Right cardiac atrium (tissue), 5 donors: ENCODE data around the gene SMIM14. TPM values are rescaled to one million over a fixed set of nuclear protein-coding genes. Genes with fewer than 3 reads are reported as not detected.
A peak's percentile ranks its signal among the peaks of the same experiment; 100 is the strongest.
"Not testable (repeated sequence)": the region's sequence is repeated elsewhere in the genome, so short reads cannot be mapped to it uniquely, and the experiment has no call there.

Source experiments
- ATAC-seq, 2 donors: fragments of 200-7000 bp; cut with Tn5 transposase; one replicate each; pipeline versions ENCODE4 v1.8.0 to v1.9.1; 2020; ENCODE audit warnings: moderate library complexity in 2 of 2, mild to moderate bottlenecking in 1 of 2
- DNase-seq, 3 donors: peaks; one replicate each; pipeline ENCODE4 v3.0.0-alpha.2; 2020
- H3K27ac ChIP-seq: one replicate; pipeline ENCODE4 v1.5.1; 2013; ENCODE audit warnings: mild to moderate bottlenecking, low read length, control low read depth, moderate library complexity
- H3K27me3 ChIP-seq: one replicate; pipeline ENCODE4 v1.6.1; 2013; ENCODE audit not compliant: control insufficient read depth, insufficient read depth
- H3K4me1 ChIP-seq: one replicate; pipeline ENCODE4 v1.6.1; 2013; ENCODE audit warnings: low read length; ENCODE audit not compliant: control insufficient read depth, insufficient read depth
- H3K4me3 ChIP-seq: one replicate; pipeline ENCODE4 v1.5.1; 2013; ENCODE audit warnings: low read length, control low read depth
- H3K9me3 ChIP-seq: one replicate; pipeline ENCODE4 v1.6.1; 2013; ENCODE audit warnings: low read length; ENCODE audit not compliant: control insufficient read depth
- WGBS: extraction: QIAGEN DNeasy Blood & Tissue Kit; methylation state at CpG from one replicate; pipeline ENCODE4 v1.1.7; 2013; 5-methylcytosine and 5-hydroxymethylcytosine counted together
- intact Hi-C, 4 donors: fragments of 100-400 bp; cut with DNase I; formaldehyde crosslinking; loops; one replicate each; pipeline versions ENCODE4 v1.11.0 to v1.14.0; 2022 to 2023
- polyA plus RNA-seq: library from polyadenylated mRNA; stranded (reverse); fragments of 200-250 nt; gene quantifications from one replicate; pipeline ENCODE4 v1.2.3, GENCODE V29; 2013
- total RNA-seq, 4 donors: library from RNA; stranded (reverse); fragmentation: NEBNext Ultra II Directional; extraction: Animal tissue kit (Norgen Biotek cat#: 25700); gene quantifications; one replicate each; pipeline ENCODE4 v1.2.1, GENCODE V29; 2021
- donor health status: healthy with polysubstance abuse.
- donor health status: DM: no; HTN: yes; CAD: no.
- donor health status: DM: no; HTN: no; CAD: no.
- donor health status: DM: no; HTN: yes; CAD: no; lungs with severe emphysema.
- donor health status: DM: yes; HTN: yes; CAD: no.

The SMIM14 gene
- total and polyA plus RNA-seq, 5 donors: 8.5 to 25.5 (median 20.4) TPM

DNA sequence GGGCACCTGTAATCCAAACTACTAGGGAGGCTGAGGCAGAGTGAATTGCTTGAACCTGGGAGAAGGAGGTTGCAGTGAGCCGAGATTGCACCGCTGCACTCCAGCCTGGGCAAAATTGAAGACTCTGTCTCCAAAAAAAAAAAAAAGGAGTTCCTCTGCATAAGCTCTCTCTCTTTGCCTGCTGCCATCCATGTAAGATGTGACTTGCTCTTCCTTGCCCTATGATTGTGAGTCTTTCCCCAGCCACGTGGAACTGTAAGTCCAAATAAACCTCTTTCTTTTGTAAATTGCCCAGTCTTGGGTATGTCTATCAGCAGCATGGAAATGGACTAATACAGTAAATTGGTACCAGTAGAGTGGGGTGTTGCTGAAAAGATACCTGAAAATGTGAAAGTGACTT is 106.4 kb downstream of the SMIM14 start:
- DNase-seq, H3K4me3 ChIP-seq, intact Hi-C loops, H3K4me1 ChIP-seq, H3K27ac ChIP-seq, ATAC-seq, H3K9me3 ChIP-seq, H3K27me3 ChIP-seq: not testable (repeated sequence)
- 79% methylated on average over 3 of the region's 3 CpGs for WGBS

DNA sequence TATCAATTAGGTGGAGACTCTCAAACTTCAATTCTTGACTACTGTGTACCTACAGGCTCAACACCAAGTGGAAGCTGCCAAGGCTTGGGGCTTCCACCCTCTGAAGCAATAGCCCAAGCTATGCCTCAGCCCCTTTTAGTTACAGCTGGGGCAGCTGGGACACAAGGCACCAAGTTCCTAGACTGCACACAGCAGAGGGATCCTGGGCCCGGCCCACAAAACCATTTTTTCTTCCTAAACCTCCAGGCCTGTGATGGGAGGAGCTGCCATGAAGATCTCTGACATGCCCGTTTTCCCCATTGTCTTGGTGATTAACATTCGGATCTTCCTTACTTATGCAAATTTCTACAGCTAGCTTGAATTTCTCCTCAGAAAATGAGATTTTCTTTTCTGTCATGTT is 108.0 kb downstream of the SMIM14 start:
- Histone ChIP-seq H3K9me3 (no peaks in the 10 kb centered on the region), H3K4me1 (no peaks in the 10 kb centered on the region), H3K27me3 (no peaks in the 10 kb centered on the region), H3K4me3 (no peak overlapping the region), H3K27ac (no peak overlapping the region)
- intact Hi-C loops: no loop called here
- DNase-seq (no peak), ATAC-seq (no peak)
- WGBS: 96% methylated on average over 3 of the region's 3 CpGs

DNA sequence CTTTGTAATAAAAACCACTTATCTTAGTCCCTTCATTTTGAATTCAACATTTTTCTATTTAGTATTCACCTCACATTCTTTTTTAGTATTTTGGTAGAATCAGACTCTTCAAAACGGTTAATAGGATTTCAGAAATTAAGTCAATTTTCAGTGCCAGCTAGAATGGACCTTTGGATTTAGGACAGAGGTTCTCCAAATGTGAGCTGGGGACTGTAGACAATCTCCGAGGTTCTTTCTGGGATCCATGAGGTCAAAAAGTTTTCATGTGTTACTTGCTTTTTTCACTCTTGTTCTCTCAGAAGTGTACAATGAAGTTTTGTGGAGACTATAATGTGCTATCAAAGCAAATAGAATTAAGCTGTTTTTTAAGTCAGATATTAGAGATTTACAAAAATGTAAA is 109.1 kb downstream of the SMIM14 start:
- Histone ChIP-seq H3K27me3 (no peaks in the 10 kb centered on the region), H3K4me3 (no peak overlapping the region), H3K9me3 (no peaks in the 10 kb centered on the region), H3K27ac (no peak overlapping the region), H3K4me1 (no peaks in the 10 kb centered on the region)
- WGBS: 87% methylated on average over 2 of the region's 2 CpGs
- no peak for DNase-seq
- intact Hi-C loops: loop anchor here in 3 of 4 donors (5.0 to 10.0 kb wide), 4 partner anchors 105 to 445 kb away; partner anchors contain the start of genes SMIM14 (in 2 of the 3) and PDS5A (in 1 of the 3)
- no peak for ATAC-seq

DNA sequence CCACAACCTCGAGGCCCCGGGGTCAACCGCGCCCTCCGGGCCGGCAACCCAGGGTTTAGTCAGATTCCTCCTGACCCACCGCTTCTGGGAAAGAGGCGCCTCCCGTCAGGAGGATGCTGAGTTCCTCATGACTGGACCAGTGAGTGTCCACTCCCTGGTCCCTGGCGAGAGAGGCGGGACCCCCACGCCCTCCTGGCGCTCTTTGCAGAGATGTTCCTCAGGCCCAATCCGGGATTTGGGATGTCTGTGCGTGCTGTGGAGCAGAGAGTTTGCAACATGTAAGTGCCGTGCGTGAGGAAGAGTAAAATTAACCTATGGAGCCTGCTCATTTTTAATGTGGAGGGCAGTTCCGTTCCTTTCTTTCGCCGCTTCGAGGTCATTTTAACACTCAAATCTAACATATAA is 110.6 kb downstream of the SMIM14 start:
- Histone ChIP-seq H3K9me3 (no peaks in the 10 kb centered on the region), H3K27me3 (no peaks in the 10 kb centered on the region), H3K4me1 (no peaks in the 10 kb centered on the region), H3K4me3 (peak overlapping the region; percentile 48), H3K27ac (peak overlapping the region; percentile 86)
- DNase-seq (peak in 1 of 3 donors; percentile 91), ATAC-seq (peak; percentile 60 to 83)
- 1% methylated on average over 21 of the region's 21 CpGs for WGBS
- intact Hi-C loops: loop anchor here in 3 of 4 donors (5.0 to 10.0 kb wide), 4 partner anchors 107 to 447 kb away; partner anchors contain the start of genes SMIM14 (in 2 of the 3) and PDS5A (in 1 of the 3)

DNA sequence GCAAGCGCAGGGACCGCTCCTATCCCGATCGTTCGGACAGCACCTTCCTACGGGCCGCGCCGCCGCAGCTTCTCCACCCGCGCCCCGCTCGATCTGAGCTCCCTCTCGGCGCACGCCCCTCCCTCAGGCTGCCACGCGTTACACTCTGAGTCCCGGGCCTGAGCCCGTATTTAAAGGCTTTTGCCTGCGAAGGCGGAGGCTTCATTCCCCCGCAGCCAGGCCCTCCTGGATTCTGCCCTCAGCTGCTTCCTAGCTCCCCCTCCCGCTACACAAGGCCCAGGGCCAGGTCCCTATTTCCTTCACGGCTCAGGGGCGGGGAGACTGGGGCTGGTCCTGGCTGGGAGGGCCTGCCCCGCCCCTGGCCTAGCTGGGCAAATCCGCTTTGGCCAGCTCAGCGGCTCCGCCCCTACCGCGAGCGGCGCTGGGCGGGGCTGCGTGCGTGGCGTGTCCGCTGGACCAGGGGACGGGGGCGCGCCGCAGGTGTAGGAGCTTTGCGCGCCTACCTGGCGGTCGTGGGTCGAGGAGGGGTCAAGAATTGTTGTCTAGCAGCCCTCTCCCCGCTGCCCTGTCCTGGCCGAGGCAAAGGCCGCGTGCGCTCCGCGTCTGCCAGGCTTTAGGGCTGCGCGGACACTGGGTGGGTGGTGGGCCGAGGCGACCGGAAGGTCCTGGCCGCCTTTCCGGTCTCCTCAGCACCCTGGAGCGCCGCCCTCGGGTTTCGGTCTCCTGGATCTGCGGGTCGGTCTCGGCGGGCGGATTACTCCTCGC is 111.2 kb downstream of the SMIM14 start, which contains the start of gene UGDH:
TSS of gene UGDH (minus strand) at position 144 of the 765 bp plus-strand sequence. CDS start 5,927 bp downstream, outside the sequence.
- no peaks in the 10 kb centered on the region for H3K9me3 ChIP-seq
- H3K27ac ChIP-seq: peak within 1 kb of the TSS; percentile 86
- intact Hi-C loops: loop anchor here in 3 of 4 donors (5.0 to 10.0 kb wide), 4 partner anchors 107 to 447 kb away; partner anchors contain the start of genes SMIM14 (in 2 of the 3) and PDS5A (in 1 of the 3)
- H3K27me3 ChIP-seq: no peaks in the 10 kb centered on the region
- peak; percentile 98 to 99 (median 99) for DNase-seq
- ATAC-seq: peak; percentile 99
- H3K4me1 ChIP-seq: no peaks in the 10 kb centered on the region
- H3K4me3 ChIP-seq: peak within 1 kb of the TSS; percentile 48
- under 1% methylated on average over 73 of the region's 73 CpGs for WGBS

DNA sequence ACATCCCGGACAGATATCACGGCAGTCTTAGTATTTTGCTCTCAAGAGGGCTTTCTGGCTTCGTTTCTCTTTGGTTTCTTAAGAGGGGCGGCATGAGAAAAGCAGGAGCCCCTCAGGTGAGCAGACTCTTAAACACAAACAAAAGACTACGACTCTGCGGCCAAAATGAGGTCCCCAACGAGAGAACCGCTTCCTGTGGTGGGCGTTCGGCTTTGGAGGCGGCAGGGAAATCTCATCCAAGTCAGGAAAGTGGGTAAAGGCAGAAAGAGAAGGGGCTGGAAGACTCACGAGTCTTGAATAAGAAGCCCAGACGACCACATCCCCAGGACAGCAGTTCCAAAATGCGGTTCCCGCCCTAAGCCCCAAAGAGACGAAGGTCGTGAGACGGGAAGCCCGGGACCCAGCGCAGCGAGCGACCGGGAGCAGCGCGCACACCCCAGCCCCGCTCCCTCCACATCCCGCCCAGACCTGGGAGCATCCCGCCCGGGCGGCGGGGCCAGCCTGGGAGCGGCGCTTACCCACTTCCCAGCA is 111.8 kb downstream of the SMIM14 start:
- Histone ChIP-seq H3K27me3 (no peaks in the 10 kb centered on the region), H3K4me3 (peak overlapping the region; percentile 48), H3K9me3 (no peaks in the 10 kb centered on the region), H3K27ac (peak overlapping the region; percentile 40), H3K4me1 (no peaks in the 10 kb centered on the region)
- under 1% methylated on average over 33 of the region's 33 CpGs for WGBS
- no peak for DNase-seq
- peak in 1 of 2 donors; percentile 71 for ATAC-seq
- intact Hi-C loops: loop anchor here in 3 of 4 donors (5.0 to 10.0 kb wide), 4 partner anchors 108 to 448 kb away; partner anchors contain the start of genes SMIM14 (in 2 of the 3) and PDS5A (in 1 of the 3)

DNA sequence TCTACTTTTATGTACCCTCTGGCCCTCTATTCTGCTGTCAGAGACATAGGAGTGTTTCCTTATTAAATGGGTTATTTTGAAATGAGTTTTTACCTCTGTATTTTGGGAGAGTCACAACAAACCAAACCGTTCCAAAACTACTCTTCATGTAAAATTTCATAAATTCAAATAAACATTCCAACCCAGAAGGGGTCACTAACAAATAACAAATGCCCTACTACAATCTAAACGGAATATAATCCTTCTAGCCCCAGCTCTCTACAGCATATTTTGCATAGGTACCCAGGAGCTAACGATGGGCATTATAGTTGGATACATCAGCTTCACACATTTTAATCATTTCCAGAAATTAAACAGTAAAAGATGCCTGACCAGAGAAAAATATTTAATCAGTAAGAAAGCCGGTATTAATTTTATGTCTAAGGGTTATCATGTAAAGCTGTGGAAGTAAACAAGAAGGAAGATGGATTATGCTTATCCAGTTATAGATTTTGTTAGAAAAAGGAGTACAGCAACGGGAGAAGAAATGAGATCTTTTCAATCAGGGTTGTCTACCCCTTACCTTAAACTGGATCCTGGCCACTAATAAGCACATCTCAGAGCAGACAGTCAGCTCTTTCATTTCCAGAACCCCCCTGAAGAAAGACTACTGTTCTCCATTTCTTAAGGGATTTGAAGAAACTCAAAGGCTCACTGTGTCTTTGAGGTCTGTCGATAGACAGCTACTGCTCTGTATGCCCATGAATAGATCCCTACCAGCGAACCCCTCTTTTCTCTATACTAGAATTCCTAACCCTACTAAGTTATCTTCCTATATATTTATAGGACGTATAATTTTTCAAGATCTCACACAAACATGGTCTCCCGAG is 112.6 kb downstream of the SMIM14 start:
- ATAC-seq (no peak), DNase-seq (no peak)
- H3K9me3 ChIP-seq: no peaks in the 10 kb centered on the region
- 17% methylated on average over 9 of the region's 9 CpGs for WGBS
- no peak overlapping the region for H3K27ac ChIP-seq
- H3K4me1 ChIP-seq: no peaks in the 10 kb centered on the region
- intact Hi-C loops: loop anchor here in 3 of 4 donors (5.0 to 10.0 kb wide), 4 partner anchors 109 to 449 kb away; partner anchors contain the start of genes SMIM14 (in 2 of the 3) and PDS5A (in 1 of the 3)
- H3K4me3 ChIP-seq: peak overlapping the region; percentile 48
- no peaks in the 10 kb centered on the region for H3K27me3 ChIP-seq

DNA sequence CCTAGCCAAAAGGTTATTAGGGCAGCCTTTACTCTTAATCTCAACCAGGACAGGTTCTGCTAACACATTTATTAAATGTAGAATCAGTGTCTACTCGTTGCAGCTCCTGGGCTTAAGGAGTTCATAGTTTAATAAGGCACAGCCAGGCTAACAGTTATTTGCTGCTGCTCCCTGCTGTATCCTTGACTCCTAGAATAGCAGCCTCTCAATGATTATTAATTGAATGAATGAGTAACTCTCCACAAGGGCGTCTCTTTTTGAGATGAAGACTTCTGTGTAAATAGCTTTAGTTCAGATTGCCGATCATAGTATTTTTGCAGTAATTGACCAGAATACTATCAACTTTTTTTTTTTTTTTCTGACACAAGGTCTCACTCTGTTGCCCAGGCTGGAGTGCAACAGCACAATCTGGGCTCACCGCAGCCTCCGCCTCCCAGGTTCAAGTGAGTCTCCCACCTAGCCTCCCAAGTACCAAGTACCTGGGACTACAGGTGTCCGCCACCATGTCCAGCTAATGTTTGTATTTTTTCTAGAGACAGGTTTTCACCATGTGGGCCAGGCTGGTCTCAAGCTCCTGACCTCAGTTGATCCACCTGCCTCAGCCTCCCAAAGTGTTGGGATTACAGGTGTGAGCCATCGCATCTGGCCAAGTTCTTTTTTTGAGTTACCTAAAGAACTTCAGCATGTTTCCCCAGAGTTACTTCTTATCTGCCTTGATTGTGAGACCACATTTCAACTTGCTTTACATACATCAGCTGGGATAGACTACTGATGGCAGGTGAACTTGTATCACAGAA is 114.3 kb downstream of the SMIM14 start:
- ATAC-seq: no peak
- H3K27me3 ChIP-seq: no peaks in the 10 kb centered on the region
- H3K27ac ChIP-seq: no peak overlapping the region
- no peak overlapping the region for H3K4me3 ChIP-seq
- WGBS: 88% methylated on average over 7 of the region's 7 CpGs
- H3K4me1 ChIP-seq: no peaks in the 10 kb centered on the region
- no peak for DNase-seq
- intact Hi-C loops: loop anchor here in 2 of 4 donors (10.0 kb wide), 3 partner anchors 110 to 450 kb away; partner anchors contain the start of genes PDS5A (in 1 of the 2) and SMIM14 (in 1 of the 2)
- no peaks in the 10 kb centered on the region for H3K9me3 ChIP-seq

DNA sequence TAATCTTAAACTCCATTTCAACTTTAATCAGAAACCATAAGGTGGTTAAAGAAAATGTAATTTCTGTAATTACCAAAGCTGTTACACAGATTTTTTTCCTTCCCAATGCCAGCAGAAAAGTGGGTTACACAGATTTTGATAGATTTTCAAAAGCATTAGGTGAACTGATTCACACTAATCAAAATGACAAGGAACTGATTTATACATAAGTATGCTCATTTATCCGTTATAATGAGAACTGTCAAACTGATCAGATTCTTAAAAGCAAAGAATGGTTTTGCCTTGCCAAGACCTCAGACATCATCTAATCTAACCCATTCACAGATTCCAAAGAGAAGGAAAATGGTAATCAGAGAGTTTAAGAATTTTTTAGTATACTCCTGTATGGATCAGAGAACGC is 116.6 kb downstream of the SMIM14 start:
- intact Hi-C loops: loop anchor here in 2 of 4 donors (10.0 kb wide), 3 partner anchors 113 to 453 kb away; partner anchors contain the start of genes PDS5A (in 1 of the 2) and SMIM14 (in 1 of the 2)
- WGBS: 82% methylated on average over 2 of the region's 2 CpGs
- H3K9me3 ChIP-seq: no peaks in the 10 kb centered on the region
- no peak overlapping the region for H3K4me3 ChIP-seq
- ATAC-seq (no peak), DNase-seq (no peak)
- no peak overlapping the region for H3K27ac ChIP-seq
- H3K4me1 ChIP-seq: no peaks in the 10 kb centered on the region
- H3K27me3 ChIP-seq: no peaks in the 10 kb centered on the region
